ENCODE results near the gene TMEM245.
"Not testable (repeated sequence)": the region's sequence is repeated elsewhere in the genome, so short reads cannot be mapped to it uniquely, and the experiment has no call there.

Gene TMEM245

DNA sequence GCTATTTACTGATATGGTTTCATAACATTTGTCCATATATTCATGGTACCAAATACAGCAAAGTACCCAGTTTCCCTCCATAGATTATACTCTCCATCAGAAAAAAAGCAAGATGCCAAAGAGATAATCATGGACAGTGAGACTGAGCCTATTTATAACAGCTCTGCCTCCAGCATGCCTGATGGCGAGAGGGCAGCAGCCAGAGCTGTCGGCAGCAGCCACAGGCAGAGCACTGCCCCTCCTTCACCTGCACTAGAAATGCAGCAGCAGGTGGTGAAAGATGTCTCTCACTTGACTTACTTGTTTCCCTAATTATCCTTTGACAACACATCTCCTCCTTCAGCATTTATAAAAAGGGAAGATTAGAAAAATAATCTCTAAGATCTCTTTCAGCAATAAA, 138.9 kb downstream of the TMEM245 start:
- H3K4me3 ChIP-seq (ENCODE audit: low read depth, low read length): no peak overlapping the region
- TF ChIP-seq CTCF (IDR thresholded peaks at IDR 0.05; ENCODE audit: borderline replicate concordance, insufficient read depth, low read depth, low read length): no peak

DNA sequence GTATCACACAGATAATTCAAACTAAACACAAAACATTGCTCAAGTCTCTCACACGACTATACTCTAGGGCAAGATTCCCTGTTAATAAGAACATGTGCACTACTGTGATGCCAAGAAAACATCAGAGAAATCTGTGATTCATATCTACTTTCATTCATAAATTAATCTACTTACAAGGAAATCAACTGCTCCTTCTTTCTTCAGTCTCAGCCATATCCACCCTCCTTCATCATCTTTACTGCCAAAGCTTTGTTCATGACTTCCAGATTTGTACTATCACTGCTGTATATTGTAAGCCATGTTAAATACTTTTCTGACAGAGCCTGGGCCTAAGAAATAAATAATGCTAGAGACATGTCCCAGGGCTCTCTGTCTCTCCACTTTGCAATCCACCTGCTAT, 141.5 kb downstream of the TMEM245 start:
- no peak overlapping the region for H3K4me3 ChIP-seq (ENCODE audit: low read depth, low read length)
- no peak for TF ChIP-seq CTCF (IDR thresholded peaks at IDR 0.05; ENCODE audit: borderline replicate concordance, insufficient read depth, low read depth, low read length)

- TF ChIP-seq CTCF (IDR thresholded peaks at IDR 0.05; ENCODE audit: borderline replicate concordance, insufficient read depth, low read depth, low read length): no peak
- no peak overlapping the region for H3K4me3 ChIP-seq (ENCODE audit: low read depth, low read length)
Observed at GRCh38 chr9:108973895-108974294, 145.9 kb downstream of the TMEM245 start.

- no peak for TF ChIP-seq CTCF (IDR thresholded peaks at IDR 0.05; ENCODE audit: borderline replicate concordance, insufficient read depth, low read depth, low read length)
- H3K4me3 ChIP-seq (ENCODE audit: low read depth, low read length): no peak overlapping the region
Observed at GRCh38 chr9:108972626-108973209, 147.0 kb downstream of the TMEM245 start.

DNA sequence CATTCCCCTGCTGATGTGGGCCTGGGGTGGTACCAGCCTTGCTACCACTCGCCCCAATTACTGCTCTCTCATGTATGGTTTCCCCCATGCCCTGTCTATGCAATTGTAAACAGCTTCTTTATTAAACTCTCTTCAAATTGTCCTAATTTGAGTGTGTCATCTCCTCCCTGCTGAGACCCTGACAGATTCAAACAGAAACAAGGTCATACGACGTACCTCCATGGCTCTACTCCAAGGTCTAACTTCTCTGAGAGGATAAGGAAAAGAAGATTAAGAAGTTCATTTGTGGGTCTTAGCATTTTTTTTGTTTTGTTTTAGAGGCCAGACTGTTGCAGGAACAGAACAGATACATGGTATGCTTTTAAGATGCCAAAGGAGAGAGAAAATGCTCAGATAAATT, 147.6 kb downstream of the TMEM245 start:
- no peak overlapping the region for H3K4me3 ChIP-seq (ENCODE audit: low read depth, low read length)
- no peak for TF ChIP-seq CTCF (IDR thresholded peaks at IDR 0.05; ENCODE audit: borderline replicate concordance, insufficient read depth, low read depth, low read length)

DNA sequence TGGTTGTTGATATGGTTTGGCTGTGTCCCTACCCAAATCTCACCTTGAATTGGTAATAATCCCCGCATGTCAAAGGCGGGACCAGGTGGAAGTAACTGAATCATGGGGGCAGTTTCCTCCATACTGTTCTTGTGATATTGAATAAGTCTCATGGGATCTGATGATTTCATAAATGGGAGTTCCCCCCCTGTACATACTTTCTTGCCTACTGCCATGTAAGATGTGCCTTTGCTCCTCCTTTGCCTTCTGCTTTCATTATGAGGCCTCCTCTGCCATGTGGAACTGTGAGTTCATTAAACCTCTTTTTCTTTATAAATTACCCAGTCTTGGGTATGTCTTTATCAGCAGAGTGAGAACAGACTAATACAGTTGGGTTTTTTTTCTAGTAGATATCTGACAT, 148.4 kb downstream of the TMEM245 start:
- H3K4me3 ChIP-seq (ENCODE audit: low read depth, low read length): not testable (repeated sequence)

- no peak overlapping the region for H3K4me3 ChIP-seq (ENCODE audit: low read depth, low read length)
- no peak for TF ChIP-seq CTCF (IDR thresholded peaks at IDR 0.05; ENCODE audit: borderline replicate concordance, insufficient read depth, low read depth, low read length)
Observed at GRCh38 chr9:108967916-108968315, 151.8 kb downstream of the TMEM245 start.
